ENCODE measurements around the gene DBN1. TPM values are rescaled to one million over a fixed set of nuclear protein-coding genes. Genes with fewer than 3 reads are reported as not detected.

The DBN1 gene
- total and polyA plus RNA-seq, 2 donors (not counting 3 experiments of a cell fraction or from before 2014, with no cell fraction given), result 198 to 336 TPM

DNA sequence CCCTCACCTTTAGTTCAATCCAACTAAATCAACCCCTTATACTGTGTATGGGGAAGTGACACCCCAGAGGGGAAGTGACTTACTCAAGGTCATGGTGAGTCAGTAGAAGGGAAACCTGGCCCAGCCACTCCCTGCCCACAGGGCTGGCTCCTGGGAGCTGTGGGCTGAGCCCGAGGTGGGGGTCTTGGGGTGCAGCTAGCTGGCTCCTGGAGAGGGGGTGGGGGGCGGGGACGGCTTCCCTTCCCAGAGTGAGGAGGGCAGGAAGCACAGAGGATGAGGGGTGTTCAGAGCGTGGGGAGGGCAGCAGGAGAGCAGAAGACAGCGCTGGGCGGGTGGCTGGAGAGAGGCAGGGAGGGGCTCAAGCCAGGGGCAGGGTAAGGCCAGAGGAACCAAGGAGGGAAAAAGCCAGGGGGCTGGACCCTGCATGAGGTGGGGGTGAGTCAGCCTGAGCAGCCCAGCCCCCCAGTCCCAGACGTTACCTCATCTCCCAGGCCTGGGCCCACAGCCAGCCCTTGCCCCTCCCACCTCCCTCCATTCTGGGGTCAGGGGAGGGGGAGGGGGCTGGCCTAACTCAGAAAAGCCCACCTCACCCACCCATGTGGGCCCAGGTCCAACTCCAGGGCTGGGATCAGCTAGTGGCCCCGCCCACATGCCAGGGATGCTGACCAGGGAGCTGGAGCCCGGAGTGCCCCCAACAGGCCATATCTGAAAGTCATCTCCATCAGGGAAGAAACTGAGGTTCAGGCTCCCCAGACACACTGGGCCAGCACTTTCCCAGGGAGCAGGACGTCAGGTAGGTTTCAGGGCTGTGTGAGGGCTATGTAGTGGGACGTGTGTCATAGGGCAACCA, 21.1 kb upstream of the DBN1 start:
- FAIRE-seq, result peak; percentile 99
- ChIA-PET CTCF (interaction anchor here (0.8 to 3.4 kb wide), 11 partner anchors 20 to 124 kb away, joined by 3 to 15 read pairs (median 4); no protein-coding TSS in a partner anchor), POLR2A (interaction anchor here (1.0 to 1.8 kb wide), 5 partner anchors 14 to 69 kb away, joined by 4 to 10 read pairs (median 4); no protein-coding TSS in a partner anchor)
- Histone ChIP-seq H2AFZ (ENCODE audit: low read depth, low read length) (no peak overlapping the region), H3K9me3 (replicated peaks; ENCODE audit: control insufficient read depth, insufficient read depth, low read length) (no peaks in the 10 kb centered on the region), H3K9ac (replicated peaks; ENCODE audit: extremely low read depth, insufficient read depth, low read length) (peak overlapping the region; percentile 93), H3K4me2 (ENCODE audit: insufficient read depth, low read length) (peak overlapping the region; percentile 70), H4K20me1 (replicated peaks; ENCODE audit: control insufficient read depth, extremely low read depth, insufficient read depth, low read length) (no peaks in the 10 kb centered on the region), H3K27ac (ENCODE audit: insufficient read depth, low read depth, low read length) (peak overlapping the region; percentile 93), H3K4me3 (replicated peaks in 1 of 3; ENCODE audit: insufficient read depth in 1 of 3, low read depth in 1 of 3, low read length in 3 of 3) (peak overlapping the region in 1 of 3 experiments; percentile 9), H3K36me3 (ENCODE audit: control insufficient read depth in 2 of 2, extremely low read depth in 1 of 2, insufficient read depth in 2 of 2, low read length in 2 of 2) (peaks cover 9 to 22% of the 10 kb centered on the region in 2 experiments), H3K27me3 (ENCODE audit: control insufficient read depth in 2 of 2, insufficient read depth in 2 of 2, low read length in 2 of 2) (no peaks in the 10 kb centered on the region), H3K4me1 (ENCODE audit: control insufficient read depth, extremely low read depth, insufficient read depth, low read length) (peaks cover 57% of the 10 kb centered on the region), H3K9me1 (replicated peaks; ENCODE audit: control insufficient read depth, extremely low read depth, insufficient read depth, low read length) (no peaks in the 10 kb centered on the region), H3K79me2 (ENCODE audit: control insufficient read depth, insufficient read depth, low read length) (peaks cover 44% of the 10 kb centered on the region)
- TF ChIP-seq POLR2AphosphoS5 (IDR thresholded peaks at IDR 0.05; ENCODE audit: insufficient read depth, low read depth, low read length) (peak; percentile 88), MYC (IDR thresholded peaks at IDR 0.05; ENCODE audit: low read depth, low read length) (peak; percentile 8), EZH2 (IDR thresholded peaks at IDR 0.05; ENCODE audit: borderline replicate concordance, low read depth, low read length, severe bottlenecking) (no peak), JUN (IDR thresholded peaks at IDR 0.05; ENCODE audit: borderline replicate concordance, insufficient read depth, insufficient read length, low read depth) (peak; percentile 71), GATA2 (IDR thresholded peaks at IDR 0.05; ENCODE audit: insufficient read depth, insufficient read length, low read depth, low read length) (no peak), POLR2A (IDR thresholded peaks at IDR 0.05; ENCODE audit: low read depth, low read length) (no peak), FOS (IDR thresholded peaks at IDR 0.05; ENCODE audit: borderline replicate concordance, insufficient read depth, low read length) (peak; percentile 72)
- TF ChIP-seq, protein P1, sequence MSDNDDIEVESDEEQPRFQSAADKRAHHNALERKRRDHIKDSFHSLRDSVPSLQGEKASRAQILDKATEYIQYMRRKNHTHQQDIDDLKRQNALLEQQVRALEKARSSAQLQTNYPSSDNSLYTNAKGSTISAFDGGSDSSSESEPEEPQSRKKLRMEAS (IDR thresholded peaks at IDR 0.05; ENCODE audit: insufficient read depth, insufficient read length), result no peak
- TF ChIP-seq, protein P2, sequence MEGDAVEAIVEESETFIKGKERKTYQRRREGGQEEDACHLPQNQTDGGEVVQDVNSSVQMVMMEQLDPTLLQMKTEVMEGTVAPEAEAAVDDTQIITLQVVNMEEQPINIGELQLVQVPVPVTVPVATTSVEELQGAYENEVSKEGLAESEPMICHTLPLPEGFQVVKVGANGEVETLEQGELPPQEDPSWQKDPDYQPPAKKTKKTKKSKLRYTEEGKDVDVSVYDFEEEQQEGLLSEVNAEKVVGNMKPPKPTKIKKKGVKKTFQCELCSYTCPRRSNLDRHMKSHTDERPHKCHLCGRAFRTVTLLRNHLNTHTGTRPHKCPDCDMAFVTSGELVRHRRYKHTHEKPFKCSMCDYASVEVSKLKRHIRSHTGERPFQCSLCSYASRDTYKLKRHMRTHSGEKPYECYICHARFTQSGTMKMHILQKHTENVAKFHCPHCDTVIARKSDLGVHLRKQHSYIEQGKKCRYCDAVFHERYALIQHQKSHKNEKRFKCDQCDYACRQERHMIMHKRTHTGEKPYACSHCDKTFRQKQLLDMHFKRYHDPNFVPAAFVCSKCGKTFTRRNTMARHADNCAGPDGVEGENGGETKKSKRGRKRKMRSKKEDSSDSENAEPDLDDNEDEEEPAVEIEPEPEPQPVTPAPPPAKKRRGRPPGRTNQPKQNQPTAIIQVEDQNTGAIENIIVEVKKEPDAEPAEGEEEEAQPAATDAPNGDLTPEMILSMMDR (IDR thresholded peaks at IDR 0.05; ENCODE audit: extremely low read depth in 1 of 2, insufficient read depth in 1 of 2, low read depth in 1 of 2, low read length in 2 of 2), result peak; percentile 20 to 46
- DNase-seq (ENCODE audit: low read depth, low spot score), result peak; percentile 92
- intact Hi-C loops (cut with micrococcal nuclease), result loop anchor here (1.0 to 10.0 kb wide), 6 partner anchors 38 to 960 kb away; partner anchors contain the start of genes N4BP3 and RNF44
- BruUV-seq (replicated peaks), result no TSS peak
- dilution Hi-C loops (cut with MboI; ENCODE audit: extremely low pct_ligation_motif_present, low sequenced_read_pairs), result no loop called here
